Transverse colon (tissue), 4 donors: Measurements from ENCODE around the gene OXSR1.

Source experiments
- CTCF ChIP-seq, 5 experiments: fragments of 200-600 bp in 3 of 5; fragments of 450-650 bp in 2 of 5; sonication (generic) in 3 of 5; IDR thresholded peaks; 1 replicate in 2 of 5; 2 replicates in 3 of 5; pipeline ENCODE4 v1.5.1; 2016 to 2017; ENCODE audit warnings: antibody characterized with exemption in 5 of 5, inconsistent platforms in 3 of 5, mild to moderate bottlenecking in 2 of 5, moderate library complexity in 1 of 5
- POLR2A ChIP-seq: fragments of 450-650 bp; IDR thresholded peaks from one replicate; pipeline ENCODE4 v1.6.1; 2016; ENCODE audit warnings: antibody characterized with exemption, mild to moderate bottlenecking, moderate library complexity
- POLR2AphosphoS5 ChIP-seq, 3 donors: sonication (generic); formaldehyde crosslinking; IDR thresholded peaks; one replicate each; pipeline ENCODE4 v1.6.1; 2016; ENCODE audit warnings: antibody characterized with exemption in 3 of 3

- TF ChIP-seq CTCF (IDR thresholded peaks at IDR 0.05): no peak
- no peak for TF ChIP-seq POLR2A
- TF ChIP-seq POLR2AphosphoS5 (IDR thresholded peaks at IDR 0.05): no peak
These were observed 7.7 kb upstream of the OXSR1 start for GRCh38 chr3:38157595-38157994.
